ENCODE results near the gene CMSS1.

The CMSS1 gene

GRCh38 chr3:100107221-100107814 is 289.7 kb downstream of the CMSS1 start:
- DNase-seq (ENCODE audit: low read depth) = peak; percentile 31

GRCh38 chr3:100108464-100109079 is 290.9 kb downstream of the CMSS1 start:
- peak; percentile 29 for DNase-seq (ENCODE audit: low read depth)

GRCh38 chr3:100110162-100110561 is 292.5 kb downstream of the CMSS1 start:
- no peak for DNase-seq (ENCODE audit: low read depth)

GRCh38 chr3:100111728-100112127 is 294.1 kb downstream of the CMSS1 start:
- DNase-seq (ENCODE audit: low read depth) = no peak

- peak; percentile 63 for DNase-seq (ENCODE audit: low read depth)
Measured at GRCh38 chr3:100113723-100114412, 296.2 kb downstream of the CMSS1 start.

GRCh38 chr3:100114413-100115030 is 296.9 kb downstream of the CMSS1 start, which contains the start of gene FILIP1L:
Gene FILIP1L, minus strand, starts transcription at chr3:100114501.
- DNase-seq (ENCODE audit: low read depth) = no peak

- DNase-seq (ENCODE audit: low read depth) = no peak
Measured at GRCh38 chr3:100117093-100117492, 299.4 kb downstream of the CMSS1 start.

- DNase-seq (ENCODE audit: low read depth) = no peak
Measured at GRCh38 chr3:100120012-100120411, 302.4 kb downstream of the CMSS1 start.

- DNase-seq (ENCODE audit: low read depth) = no peak
Measured at GRCh38 chr3:100120693-100121092, 303.0 kb downstream of the CMSS1 start.

GRCh38 chr3:100122321-100122720 is 304.7 kb downstream of the CMSS1 start:
- no peak for DNase-seq (ENCODE audit: low read depth)

GRCh38 chr3:100123112-100123511 is 305.4 kb downstream of the CMSS1 start:
- DNase-seq (ENCODE audit: low read depth) = no peak

- DNase-seq (ENCODE audit: low read depth) = no peak
Measured at GRCh38 chr3:100124201-100124761, 306.6 kb downstream of the CMSS1 start.

- DNase-seq (ENCODE audit: low read depth) = no peak
Measured at GRCh38 chr3:100125161-100125938, 307.7 kb downstream of the CMSS1 start.

- no peak for DNase-seq (ENCODE audit: low read depth)
Measured at GRCh38 chr3:100127792-100128191, 310.1 kb downstream of the CMSS1 start.

GRCh38 chr3:100128565-100128964 is 310.9 kb downstream of the CMSS1 start:
- DNase-seq (ENCODE audit: low read depth) = no peak

GRCh38 chr3:100129941-100130340 is 312.3 kb downstream of the CMSS1 start:
- DNase-seq (ENCODE audit: low read depth) = no peak

- DNase-seq (ENCODE audit: low read depth) = no peak
Measured at GRCh38 chr3:100131241-100131640, 313.6 kb downstream of the CMSS1 start.

- DNase-seq (ENCODE audit: low read depth) = no peak
Measured at GRCh38 chr3:100136921-100137320, 319.3 kb downstream of the CMSS1 start.

GRCh38 chr3:100140976-100141375 is 323.3 kb downstream of the CMSS1 start:
- DNase-seq (ENCODE audit: low read depth) = peak; percentile 26

GRCh38 chr3:100141586-100141985 is 323.9 kb downstream of the CMSS1 start:
- no peak for DNase-seq (ENCODE audit: low read depth)

- DNase-seq (ENCODE audit: low read depth) = no peak
Measured at GRCh38 chr3:100144255-100144866, 326.7 kb downstream of the CMSS1 start.

Measured in amniotic epithelial cell (primary cell).